GM18526 (cell line): Measurements from ENCODE around the gene EMX2.

Experiments used
- POLR2A ChIP-seq: IDR thresholded peaks from 3 replicates; pipeline ENCODE4 v1.6.1; 2011; ENCODE audit not compliant: insufficient read length; ENCODE audit errors: extremely low read depth

The EMX2 gene

DNA sequence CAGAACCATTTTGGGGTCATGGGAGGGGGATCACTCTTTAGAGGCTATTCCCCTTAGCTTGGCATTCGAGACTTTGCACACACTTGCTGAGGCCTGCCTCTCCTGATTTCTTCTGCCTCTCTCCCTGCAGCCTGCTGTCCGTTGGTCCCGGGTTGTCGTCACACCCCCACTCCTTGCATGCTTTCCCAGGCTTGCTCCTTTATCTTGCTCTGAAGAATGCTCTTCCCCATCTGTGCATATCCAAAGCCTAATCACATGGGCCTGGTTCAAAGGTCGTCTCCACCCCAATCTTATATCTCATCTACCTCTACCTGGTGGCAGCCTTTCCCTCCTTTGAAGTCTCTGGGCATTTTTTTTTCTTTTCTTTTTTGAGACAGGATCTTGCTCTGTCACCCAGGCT lies 24.3 kb upstream of the EMX2 start:
- no peak for TF ChIP-seq POLR2A

DNA sequence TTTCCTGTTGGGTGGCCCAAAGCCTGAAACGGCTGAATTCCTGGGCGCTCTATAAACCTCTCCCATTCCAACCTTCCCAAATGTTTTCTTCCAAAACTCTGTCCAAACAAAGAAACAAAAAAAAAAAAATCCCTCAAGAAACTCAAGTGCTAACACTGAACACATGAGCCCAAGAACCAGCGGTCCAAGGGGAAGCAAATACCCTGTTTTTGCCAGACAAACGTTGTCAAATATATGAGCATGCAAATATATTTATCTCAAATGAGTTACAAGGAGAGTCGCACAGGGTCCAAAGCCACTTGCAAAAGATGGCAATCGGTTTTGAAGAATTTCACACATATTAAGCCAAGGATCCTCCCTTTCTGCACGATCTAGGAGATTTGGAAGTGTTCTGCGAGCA lies 23.3 kb upstream of the EMX2 start:
- no peak for TF ChIP-seq POLR2A

DNA sequence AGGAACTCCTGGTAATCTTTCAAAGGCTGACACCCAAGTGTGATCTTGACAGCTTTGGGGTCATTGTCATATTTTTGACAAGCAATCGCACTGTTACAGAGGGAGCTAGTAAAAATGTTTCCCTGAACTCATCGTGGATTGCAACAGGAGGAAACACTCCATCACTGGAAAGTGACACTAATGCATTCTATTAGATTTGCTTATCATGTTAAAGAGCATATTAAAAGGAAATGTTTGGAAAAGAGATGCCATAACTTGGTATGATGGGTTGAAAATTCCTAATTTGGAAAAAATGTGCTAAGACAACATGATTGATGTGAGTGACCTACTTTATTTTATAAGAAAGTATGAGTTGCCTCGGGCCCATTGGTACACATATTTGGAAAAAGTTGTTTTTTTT lies 22.7 kb upstream of the EMX2 start:
- no peak for TF ChIP-seq POLR2A

DNA sequence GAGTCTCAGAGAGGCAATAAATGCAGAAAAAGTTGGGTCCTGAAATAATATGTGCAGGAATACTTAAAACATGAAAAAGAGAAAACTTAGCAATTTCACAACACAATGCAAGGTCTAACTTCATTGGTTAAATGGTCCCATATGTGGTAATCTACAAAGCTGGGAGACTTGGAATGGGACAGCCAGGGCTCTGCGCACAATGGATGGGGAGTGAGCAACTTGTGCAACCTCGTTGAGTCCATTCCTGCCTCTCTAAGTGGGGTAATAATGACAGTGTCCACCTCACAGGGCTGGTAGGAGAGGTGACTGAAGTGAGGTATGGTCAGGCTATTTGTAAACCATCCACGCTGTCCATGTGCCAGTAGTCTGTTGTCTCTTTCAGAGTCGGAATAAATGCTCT lies 11.8 kb upstream of the EMX2 start:
- TF ChIP-seq POLR2A: no peak

DNA sequence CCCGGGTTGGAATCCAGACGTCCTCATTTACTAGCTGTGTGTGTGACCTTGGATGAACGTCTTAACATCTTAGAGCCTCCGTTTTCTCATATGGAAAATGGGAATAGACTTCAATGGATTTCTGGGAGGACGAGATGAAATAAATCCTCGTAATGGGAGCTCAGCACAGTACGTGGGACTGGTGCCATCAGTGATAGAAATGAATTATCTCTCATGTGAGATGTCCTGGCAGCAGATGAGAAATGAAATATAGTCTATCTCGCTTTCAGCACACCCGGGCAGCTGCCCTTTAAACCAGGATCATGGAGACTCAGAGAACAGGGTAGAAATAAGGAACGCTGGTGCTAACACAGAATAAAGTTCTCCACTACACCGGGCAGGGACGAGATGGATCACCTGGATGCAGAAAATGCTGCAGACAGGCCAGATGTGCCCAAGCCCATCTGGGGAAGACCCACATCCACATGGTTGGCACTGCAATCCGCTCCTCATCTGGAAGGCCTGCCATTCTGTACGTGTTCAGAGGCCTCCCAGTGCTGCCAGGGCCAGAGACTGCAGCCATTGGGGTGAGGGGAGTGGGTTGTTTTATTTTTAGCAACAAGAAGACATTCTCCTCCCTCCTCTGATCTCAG lies 11.1 kb upstream of the EMX2 start:
- TF ChIP-seq POLR2A: no peak

DNA sequence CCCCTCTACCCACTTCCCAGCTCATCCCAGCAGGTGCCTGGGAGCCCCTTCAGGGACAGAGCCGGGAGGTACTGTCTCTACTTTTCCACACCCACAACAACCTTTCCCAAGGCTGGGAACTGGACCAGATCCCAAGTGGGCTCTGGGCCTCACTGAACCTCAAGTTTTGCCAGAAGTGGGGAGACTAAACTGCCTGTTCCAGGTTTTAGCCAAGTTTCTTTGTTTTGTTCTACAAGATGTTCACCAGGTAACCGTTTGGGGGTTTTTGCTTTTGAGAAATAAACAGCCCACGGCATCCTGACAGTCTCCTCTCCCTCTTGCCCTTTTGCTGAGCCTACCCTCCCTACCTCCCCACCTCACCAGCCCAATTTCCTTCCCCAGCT lies 10.6 kb upstream of the EMX2 start:
- TF ChIP-seq POLR2A: no peak

DNA sequence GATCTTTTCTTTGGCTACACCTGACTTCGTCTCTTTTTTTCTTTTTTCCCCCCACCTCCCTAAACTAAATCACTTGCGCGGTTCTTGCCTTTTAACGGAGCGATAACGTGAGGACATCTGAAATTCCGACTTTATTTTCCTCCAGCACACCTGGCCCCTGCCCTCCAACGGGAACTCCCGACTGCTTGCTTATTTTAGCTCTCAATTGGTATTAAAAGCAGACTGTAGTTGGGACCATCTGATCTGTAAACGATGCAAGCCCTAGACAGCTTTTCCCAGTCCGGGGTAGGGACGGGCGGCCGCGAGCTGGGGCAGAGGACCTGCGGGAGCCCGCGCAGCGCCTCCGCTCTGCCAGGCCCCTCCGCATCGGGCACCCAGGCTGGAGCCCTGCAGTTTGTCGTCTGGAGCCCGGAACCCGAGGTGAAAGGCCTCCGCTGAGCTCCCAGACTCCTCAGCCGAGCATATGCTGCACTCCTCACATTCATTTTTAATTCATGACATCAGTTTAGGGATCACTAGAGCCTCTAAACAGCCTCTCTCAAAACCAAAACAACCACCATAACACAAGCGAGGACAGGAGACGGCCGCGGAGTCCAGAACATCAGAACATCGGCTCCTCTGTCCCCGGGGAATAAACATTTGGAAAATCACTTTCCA lies 10.0 kb upstream of the EMX2 start:
- no peak for TF ChIP-seq POLR2A

DNA sequence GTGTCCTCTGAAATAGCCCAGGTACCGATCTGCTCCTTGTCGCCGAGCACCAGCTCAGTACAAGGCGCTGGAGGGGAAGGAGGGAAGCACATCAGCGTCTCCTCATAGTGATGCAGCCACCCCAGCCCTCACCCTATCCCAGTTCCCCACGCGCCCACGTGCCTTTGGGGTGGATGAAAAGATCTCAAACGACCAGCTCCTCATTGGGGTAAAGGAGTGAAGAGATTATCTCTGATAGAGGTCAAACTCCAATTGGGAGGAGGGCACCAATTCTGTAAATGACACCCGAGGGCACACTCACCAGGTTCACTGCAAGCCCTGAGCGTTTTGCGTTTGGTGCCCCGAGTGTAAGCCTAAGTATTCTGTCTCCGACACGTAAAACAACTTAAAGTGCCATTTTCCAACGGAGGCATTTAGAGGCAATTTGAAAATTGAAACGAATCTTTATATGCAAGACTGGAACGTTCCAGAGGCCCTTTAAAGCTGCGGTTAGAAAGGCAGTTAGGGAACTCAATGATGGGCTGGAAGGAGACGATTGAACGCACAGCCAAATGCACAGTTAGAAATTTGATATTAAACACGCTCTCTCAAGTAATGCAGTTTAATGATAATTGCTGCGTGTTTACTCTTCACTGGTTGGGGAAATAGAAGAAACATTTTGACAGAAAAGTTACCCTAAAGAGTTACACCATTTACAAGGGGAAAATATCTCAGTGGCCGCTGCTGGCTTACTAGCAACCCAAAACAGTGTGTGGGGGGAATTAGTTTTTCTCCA lies 8.9 kb upstream of the EMX2 start:
- TF ChIP-seq POLR2A: no peak

DNA sequence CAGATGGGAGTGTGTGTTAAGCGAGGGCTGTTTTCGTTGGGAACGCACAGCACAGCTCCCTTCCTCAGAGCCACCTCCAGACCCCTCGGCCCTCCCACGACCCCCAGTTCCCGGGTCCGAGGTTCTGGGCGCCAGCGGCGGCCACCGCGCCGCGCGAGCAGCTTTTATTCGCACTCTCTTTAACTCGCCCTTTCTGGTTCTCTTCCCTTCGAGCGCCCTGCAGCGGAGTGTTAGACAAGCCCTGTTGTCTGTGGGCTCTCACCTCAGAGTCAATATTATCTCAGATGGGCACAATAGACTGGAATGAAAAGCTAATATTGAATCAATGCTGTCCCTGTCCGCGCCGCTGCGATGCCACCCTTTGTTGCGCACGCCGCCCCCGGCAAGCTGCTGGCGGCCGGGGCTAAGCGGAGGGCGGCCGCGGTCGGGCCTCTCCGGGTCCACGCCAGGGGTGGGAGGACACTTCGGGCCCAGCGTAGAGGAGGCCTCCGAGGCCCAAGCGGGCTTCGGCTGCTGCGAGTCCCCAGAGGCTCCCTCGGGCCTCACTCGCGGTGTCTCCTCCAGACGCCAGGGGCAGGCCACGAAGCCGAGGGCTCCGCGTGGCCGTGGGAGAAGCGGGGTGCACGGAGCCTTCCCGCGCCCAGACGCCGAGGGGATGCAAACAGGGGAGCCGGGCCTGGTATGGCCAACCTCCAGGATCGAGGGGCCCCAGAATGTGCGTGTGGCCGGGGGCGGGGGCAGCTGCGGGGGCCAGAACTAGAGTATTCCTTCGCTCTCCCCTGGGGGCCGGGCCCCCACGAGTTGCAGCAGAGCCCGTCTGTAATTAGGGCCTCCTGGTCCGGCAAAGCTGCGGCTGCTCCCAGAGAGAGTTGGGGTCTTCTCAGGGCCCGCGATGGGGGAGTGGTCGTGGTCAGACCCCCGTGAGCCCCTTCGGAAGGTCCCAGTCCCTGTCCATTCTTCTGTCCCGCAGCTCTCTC lies 7.9 kb upstream of the EMX2 start:
- TF ChIP-seq POLR2A: no peak

DNA sequence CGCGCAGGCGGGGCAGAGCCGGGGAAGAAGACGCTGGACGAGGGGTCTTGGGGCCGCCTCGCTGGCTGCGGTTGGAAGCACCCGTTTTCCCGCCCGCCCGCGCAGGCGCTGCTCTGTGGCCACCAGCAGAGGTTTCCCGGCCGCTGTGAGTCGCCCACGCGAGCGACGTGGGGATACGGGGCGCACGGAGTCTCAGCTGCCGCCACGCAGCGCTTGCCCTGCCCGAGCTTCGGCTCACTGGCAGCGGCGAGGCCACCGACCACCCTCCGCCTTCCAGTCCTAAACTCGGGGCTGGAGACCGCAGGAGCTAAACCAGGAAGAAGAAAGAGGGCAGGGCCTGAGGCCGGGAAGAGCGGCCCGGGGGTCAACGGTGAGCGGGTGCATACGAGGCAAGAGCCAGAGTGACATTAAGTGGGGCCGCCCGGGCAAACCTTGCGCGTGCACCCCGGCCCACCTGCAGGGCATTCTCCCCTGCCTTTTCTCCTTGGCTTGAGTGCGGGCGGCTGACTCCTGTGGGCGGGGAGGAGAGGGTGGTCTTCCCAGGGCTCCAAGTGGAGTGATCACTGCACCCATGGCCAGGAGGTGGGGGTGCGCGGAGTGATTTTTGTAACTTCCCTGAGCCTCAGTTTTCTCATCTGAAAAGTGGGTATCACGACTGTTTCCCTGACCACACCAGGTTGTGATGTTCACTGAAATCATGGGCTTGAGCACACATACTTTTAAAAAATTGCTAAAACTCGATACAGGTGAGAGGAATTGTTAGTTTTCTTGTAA lies 7.1 kb upstream of the EMX2 start:
- TF ChIP-seq POLR2A: no peak

DNA sequence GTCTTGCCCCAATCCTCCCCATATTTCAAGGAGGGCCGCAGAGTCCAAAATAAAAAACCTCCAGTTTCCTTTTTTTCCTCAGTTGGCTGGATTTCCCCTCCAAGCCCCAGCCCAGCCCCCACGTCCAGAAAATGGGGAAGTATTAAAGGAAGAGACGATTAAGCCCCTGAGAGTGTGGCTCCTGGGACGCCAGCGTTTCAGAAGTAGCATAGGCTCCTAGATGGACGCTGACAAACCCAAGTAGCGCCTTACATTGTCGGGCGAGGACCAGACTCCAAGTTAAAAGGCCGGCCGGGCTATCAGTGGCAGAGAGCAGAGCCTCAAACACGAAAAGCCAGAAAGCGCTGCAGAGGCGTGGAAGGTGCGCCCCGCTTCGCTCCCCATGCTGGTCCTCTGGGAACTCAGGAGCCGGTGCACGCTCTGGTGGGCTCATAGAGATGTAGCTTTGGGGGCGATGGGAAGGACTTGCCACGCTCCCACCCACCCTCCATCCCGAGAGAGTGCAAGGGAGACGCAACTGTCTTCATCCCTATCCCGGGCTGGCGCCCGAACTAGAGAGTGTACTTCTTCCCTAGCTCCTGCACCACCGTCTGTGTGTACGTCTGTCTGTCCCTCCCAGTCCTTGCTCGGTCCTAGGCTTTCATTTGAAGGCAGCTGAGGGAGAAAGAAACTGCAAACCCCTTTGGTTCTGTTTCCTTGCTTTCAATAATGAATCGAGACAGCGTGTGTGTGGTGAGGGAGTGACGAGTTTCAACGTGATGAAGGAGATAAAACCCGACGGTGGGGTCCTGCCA lies 6.3 kb upstream of the EMX2 start:
- TF ChIP-seq POLR2A: no peak

DNA sequence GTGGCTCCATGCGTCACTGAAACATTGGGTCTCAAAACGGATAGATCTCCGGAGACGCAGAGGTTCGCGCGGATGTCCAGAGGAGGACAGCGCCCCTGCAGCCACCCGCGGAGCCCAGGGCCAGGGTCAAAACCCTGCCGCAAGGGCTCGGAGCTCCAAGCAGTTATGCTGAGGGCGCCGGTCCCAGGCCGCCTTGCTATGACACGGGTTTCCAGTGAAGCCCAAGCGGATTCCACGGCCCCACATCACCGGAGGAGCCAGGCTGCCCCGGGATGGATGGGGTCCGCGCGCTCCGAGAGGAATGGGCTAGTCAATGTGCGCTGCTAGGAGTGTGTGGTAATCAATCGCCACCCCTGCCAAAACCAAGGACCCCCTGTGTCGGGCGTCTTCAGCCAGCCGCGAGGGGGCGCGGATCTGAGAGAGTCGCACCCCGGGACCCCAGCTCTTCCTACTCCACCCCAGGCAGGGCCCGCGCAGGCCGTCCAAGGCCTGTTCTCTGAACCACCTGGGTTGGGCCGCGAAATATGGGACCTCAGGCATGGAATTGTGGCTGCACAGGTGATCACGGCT lies 5.6 kb upstream of the EMX2 start:
- TF ChIP-seq POLR2A: no peak

DNA sequence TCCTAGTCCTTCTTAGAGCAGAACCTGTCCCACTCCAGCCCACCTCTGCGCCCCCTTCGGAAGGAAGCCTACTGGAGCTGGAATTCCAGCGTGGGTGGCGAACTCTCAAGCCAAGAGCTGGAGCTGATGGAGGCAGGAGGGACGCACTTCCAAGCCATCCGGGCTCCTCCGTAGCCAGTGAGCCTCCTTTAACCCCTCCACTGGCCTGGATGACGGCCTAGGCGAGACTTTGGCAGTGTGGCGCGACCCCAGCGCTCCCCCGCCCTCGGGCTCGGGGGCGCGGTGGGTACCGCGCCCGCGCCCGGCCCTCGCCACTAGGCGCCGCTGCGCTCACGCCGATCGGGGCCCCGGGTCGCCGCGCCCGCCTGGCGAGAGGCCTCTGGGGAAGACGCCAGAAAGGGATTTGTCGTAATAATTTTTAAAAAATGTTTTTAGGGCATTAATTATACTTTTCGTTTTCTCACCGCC lies 5.1 kb upstream of the EMX2 start:
- TF ChIP-seq POLR2A: no peak
